Fibroblast of pulmonary artery (primary cell): ENCODE data around the gene MYO10.
"Not testable (repeated sequence)": the region's sequence is repeated elsewhere in the genome, so short reads cannot be mapped to it uniquely, and the experiment has no call there.

ENCODE experiments used
- DNase-seq: peaks from one replicate; pipeline ENCODE4 v3.0.0-alpha.2; 2010; ENCODE audit warnings: low read depth
- H3K4me3 ChIP-seq: replicated peaks from 2 replicates; pipeline ENCODE4 v1.5.1; 2011; ENCODE audit warnings: low read depth, mild to moderate bottlenecking, control low read depth, low read length, moderate library complexity
- CTCF ChIP-seq: IDR thresholded peaks from 2 replicates; pipeline ENCODE4 v1.5.1; 2011; ENCODE audit warnings: mild to moderate bottlenecking, control low read depth, low read length, inconsistent platforms; ENCODE audit errors: missing control alignments

Gene MYO10

GRCh38 chr5:16725575-16725974 lies 210.5 kb downstream of the MYO10 start:
- H3K4me3 ChIP-seq, result no peak overlapping the region
- no peak for TF ChIP-seq CTCF
- DNase-seq, result no peak

GRCh38 chr5:16723821-16724220 lies 212.3 kb downstream of the MYO10 start:
- DNase-seq, result no peak
- no peak for TF ChIP-seq CTCF
- no peak overlapping the region for H3K4me3 ChIP-seq

- TF ChIP-seq CTCF, result no peak
- no peak overlapping the region for H3K4me3 ChIP-seq
- DNase-seq, result no peak
These were observed 214.0 kb downstream of the MYO10 start for GRCh38 chr5:16722097-16722495.

- no peak for TF ChIP-seq CTCF
- no peak for DNase-seq
- no peak overlapping the region for H3K4me3 ChIP-seq
These were observed 214.7 kb downstream of the MYO10 start for GRCh38 chr5:16721151-16722096.

- DNase-seq, result not testable (repeated sequence)
These were observed 218.1 kb downstream of the MYO10 start for GRCh38 chr5:16718036-16718435.

GRCh38 chr5:16713386-16713928 lies 222.6 kb downstream of the MYO10 start:
- TF ChIP-seq CTCF, result peak; percentile 5
- peak; percentile 58 for DNase-seq
- peak overlapping the region; percentile 31 for H3K4me3 ChIP-seq

More at GRCh38 chr5:16718036-16718435, 218.1 kb downstream of the MYO10 start:
- not testable (repeated sequence) for H3K4me3 ChIP-seq

GRCh38 chr5:16712620-16713019 lies 223.5 kb downstream of the MYO10 start:
- no peak for TF ChIP-seq CTCF
- H3K4me3 ChIP-seq, result no peak overlapping the region
- DNase-seq, result no peak
